ENCODE measurements around the gene THOP1.
A peak's percentile ranks its signal among the peaks of the same experiment; 100 is the strongest.

The THOP1 gene

GRCh38 chr19:2785244-2785997, at the start of gene THOP1:
THOP1 (plus strand) TSS chr19:2785503; CDS start chr19:2785663, 160 bp downstream.
- peak; percentile 85 for DNase-seq (ENCODE audit: low read depth)

GRCh38 chr19:2736550-2737190, 48.6 kb upstream of the THOP1 start:
- DNase-seq (ENCODE audit: low read depth): no peak

GRCh38 chr19:2739602-2740313, 45.5 kb upstream of the THOP1 start, which contains the start of gene SLC39A3:
SLC39A3 (minus strand) TSS chr19:2740017; CDS start chr19:2737257, 2,760 bp downstream.
- peak; percentile 90 for DNase-seq (ENCODE audit: low read depth)

GRCh38 chr19:2740314-2740656, 45.0 kb upstream of the THOP1 start:
- no peak for DNase-seq (ENCODE audit: low read depth)

- no peak for DNase-seq (ENCODE audit: low read depth)
These were observed 42.2 kb upstream of the THOP1 start for GRCh38 chr19:2743099-2743498.

- DNase-seq (ENCODE audit: low read depth): no peak
These were observed 41.2 kb upstream of the THOP1 start for GRCh38 chr19:2744113-2744512.

- no peak for DNase-seq (ENCODE audit: low read depth)
These were observed 38.0 kb upstream of the THOP1 start for GRCh38 chr19:2747349-2747748.

- no peak for DNase-seq (ENCODE audit: low read depth)
These were observed 34.4 kb upstream of the THOP1 start for GRCh38 chr19:2750808-2751437.

GRCh38 chr19:2751438-2751830, 33.9 kb upstream of the THOP1 start:
- no peak for DNase-seq (ENCODE audit: low read depth)

- DNase-seq (ENCODE audit: low read depth): no peak
These were observed 30.4 kb upstream of the THOP1 start for GRCh38 chr19:2754659-2755447.

- DNase-seq (ENCODE audit: low read depth): no peak
These were observed 29.9 kb upstream of the THOP1 start for GRCh38 chr19:2755448-2755705.

GRCh38 chr19:2755811-2756210, 29.5 kb upstream of the THOP1 start:
- no peak for DNase-seq (ENCODE audit: low read depth)

- no peak for DNase-seq (ENCODE audit: low read depth)
These were observed 28.8 kb upstream of the THOP1 start for GRCh38 chr19:2756477-2756876.

GRCh38 chr19:2756921-2757881, 28.1 kb upstream of the THOP1 start:
- DNase-seq (ENCODE audit: low read depth): no peak

- no peak for DNase-seq (ENCODE audit: low read depth)
These were observed 26.5 kb upstream of the THOP1 start for GRCh38 chr19:2758601-2759313.

GRCh38 chr19:2759362-2759761, 25.9 kb upstream of the THOP1 start:
- no peak for DNase-seq (ENCODE audit: low read depth)

- no peak for DNase-seq (ENCODE audit: low read depth)
These were observed 25.3 kb upstream of the THOP1 start for GRCh38 chr19:2759965-2760364.

GRCh38 chr19:2761309-2761677, 24.0 kb upstream of the THOP1 start:
- DNase-seq (ENCODE audit: low read depth): no peak

GRCh38 chr19:2761876-2762782, 23.2 kb upstream of the THOP1 start:
- DNase-seq (ENCODE audit: low read depth): no peak

All from HS-27A (cell line).